Panc1 (cell line): Measurements from ENCODE around the gene L3MBTL3. TPM values are rescaled to one million over a fixed set of nuclear protein-coding genes. Genes with fewer than 3 reads are reported as not detected.

Experiments used
- ATAC-seq: fragments of 200-7000 bp; cut with Tn5 transposase; 2 replicates; pipeline ENCODE4 v1.9.1; 2020; ENCODE audit warnings: mild to moderate bottlenecking, moderate library complexity
- BruUV-seq: library from RNA; stranded (reverse); fragments of 400-500 nt; replicated peaks from 2 replicates; lab custom pipeline; 2021; lab: Mats Ljungman, UMichigan
- CTCF ChIA-PET: fragments of 300-600 bp; sonication (Branson Sonifier 250); formaldehyde crosslinking; loops from one replicate; lab custom pipeline; 2022; ENCODE audit warnings: antibody characterized with exemption; lab: Charles Lee
- POLR2A ChIA-PET: fragments of 300-600 bp; sonication (Branson Sonifier 250); formaldehyde crosslinking; loops from one replicate; lab custom pipeline; 2022; ENCODE audit warnings: antibody characterized with exemption; lab: Charles Lee
- DNase-seq: peaks from one replicate; pipeline ENCODE4 v3.0.0-alpha.2; 2010; ENCODE audit warnings: low read depth, low spot score
- H3K27ac ChIP-seq: 2 replicates; pipeline ENCODE4 v1.5.1; 2011; ENCODE audit warnings: mild to moderate bottlenecking, low read length, inconsistent platforms
- H3K27me3 ChIP-seq: fragments of 200-500 bp; sonication (Bioruptor generic); 2 replicates; pipeline ENCODE4 v1.6.0; 2014; ENCODE audit warnings: low read length, inconsistent platforms; ENCODE audit not compliant: control insufficient read depth, insufficient read depth
- H3K36me3 ChIP-seq: fragments of 200-500 bp; sonication (Bioruptor generic); 2 replicates; pipeline ENCODE4 v1.5.1; 2014; ENCODE audit warnings: inconsistent platforms, mild to moderate bottlenecking, low read length, moderate library complexity; ENCODE audit not compliant: control insufficient read depth, insufficient read depth
- H3K4me1 ChIP-seq: 2 replicates; pipeline ENCODE4 v1.5.1; 2011; ENCODE audit warnings: inconsistent platforms, mild to moderate bottlenecking, low read length, moderate library complexity; ENCODE audit not compliant: control insufficient read depth, insufficient read depth
- H3K4me3 ChIP-seq, 2 experiments: 2 replicates each; pipeline ENCODE4 v1.5.1; 2011 to 2012; ENCODE audit warnings: low read depth in 2 of 2, low read length in 2 of 2, mild to moderate bottlenecking in 2 of 2, inconsistent platforms in 1 of 2, moderate library complexity in 1 of 2
- H3K9me3 ChIP-seq: fragments of 200-500 bp; sonication (Bioruptor generic); 2 replicates; pipeline ENCODE4 v1.5.1; 2014; ENCODE audit warnings: low read depth, mild to moderate bottlenecking, inconsistent platforms, low read length, moderate library complexity; ENCODE audit not compliant: control insufficient read depth, insufficient read depth
- CTCF ChIP-seq: fragments of 450-650 bp; IDR thresholded peaks from 2 replicates; pipeline ENCODE4 v1.5.1; 2017; ENCODE audit warnings: mild to moderate bottlenecking
- POLR2AphosphoS5 ChIP-seq: IDR thresholded peaks from 2 replicates; pipeline ENCODE4 v1.6.1; 2012; ENCODE audit warnings: mild to moderate bottlenecking, low read depth, low read length, moderate library complexity
- REST ChIP-seq, 2 experiments: IDR thresholded peaks; 2 replicates each; pipeline ENCODE4 v1.6.1; 2011 to 2012; ENCODE audit warnings: low read depth in 2 of 2, control low read depth in 1 of 2, low read length in 1 of 2, mild to moderate bottlenecking in 1 of 2, moderate library complexity in 1 of 2; ENCODE audit not compliant: insufficient read depth in 1 of 2
- SIN3A ChIP-seq: IDR thresholded peaks from 2 replicates; pipeline ENCODE4 v1.6.1; 2012; ENCODE audit warnings: low read depth, mild to moderate bottlenecking, low read length, moderate library complexity, borderline replicate concordance; ENCODE audit not compliant: insufficient read depth
- TCF7L2 ChIP-seq: IDR thresholded peaks from 2 replicates; pipeline ENCODE4 v1.6.1; 2011; ENCODE audit warnings: mild to moderate bottlenecking, low read depth, low read length, inconsistent platforms
- in situ Hi-C: cut with HindIII; loops from 2 replicates; pipeline ENCODE4 v1.10.0; 2016; ENCODE audit warnings: low sequenced_read_pairs, low pct_unique_long_range_greater_than_20kb
- intact Hi-C: fragments of 100-400 bp; cut with micrococcal nuclease; formaldehyde crosslinking; loops from one replicate; pipeline ENCODE4 v1.10.0; 2022; ENCODE audit not compliant: unreplicated experiment
- total RNA-seq: library from RNA; stranded (reverse); gene quantifications from one replicate; pipeline ENCODE4 v1.2.1, GENCODE V29; 2021; ENCODE audit not compliant: unreplicated experiment

L3MBTL3 gene
- total RNA-seq, 1 experiment from 2014 or later: 4.2 TPM

- H3K27ac ChIP-seq: no peak overlapping the region
- no TSS peak for BruUV-seq
- no peak overlapping the region for H3K4me3 ChIP-seq
Measured at GRCh38 chr6:130034378-130035146, 16.2 kb downstream of the L3MBTL3 start.

GRCh38 chr6:130035211-130035610, 16.8 kb downstream of the L3MBTL3 start:
- Histone ChIP-seq H3K9me3 (no peaks in the 10 kb centered on the region), H3K36me3 (no peaks in the 10 kb centered on the region), H3K4me1 (no peaks in the 10 kb centered on the region), H3K4me3 (no peak overlapping the region), H3K27ac (no peak overlapping the region), H3K27me3 (no peaks in the 10 kb centered on the region)
- TF ChIP-seq POLR2AphosphoS5 (no peak), REST (IDR thresholded peaks at IDR 0.05; ENCODE audit: insufficient read depth in 1 of 2, low read depth in 2 of 2, low read length in 1 of 2) (no peak), CTCF (no peak), SIN3A (no peak), TCF7L2 (no peak)
- POLR2A ChIA-PET: no interaction called here
- no peak for ATAC-seq
- DNase-seq: no peak
- in situ Hi-C loops: no loop called here
- CTCF ChIA-PET: no interaction called here
- BruUV-seq: no TSS peak
- intact Hi-C loops: loop anchor here (5.0 kb wide), 1 partner anchor 722 kb away; no protein-coding TSS in a partner anchor

More at GRCh38 chr6:130034378-130035146, 16.2 kb downstream of the L3MBTL3 start:
- intact Hi-C loops (loop anchor here (5.0 kb wide), 1 partner anchor 723 kb away; no protein-coding TSS in a partner anchor), in situ Hi-C loops (no loop called here)
- no peaks in the 10 kb centered on the region for H3K9me3 ChIP-seq
- no peaks in the 10 kb centered on the region for H3K27me3 ChIP-seq
- DNase-seq: no peak
- no peaks in the 10 kb centered on the region for H3K36me3 ChIP-seq
- no peak for ATAC-seq
- CTCF ChIA-PET: no interaction called here
- no peak for TF ChIP-seq SIN3A
- no peak for TF ChIP-seq CTCF
- no peak for TF ChIP-seq TCF7L2
- TF ChIP-seq POLR2AphosphoS5: no peak
- TF ChIP-seq REST (IDR thresholded peaks at IDR 0.05; ENCODE audit: insufficient read depth in 1 of 2, low read depth in 2 of 2, low read length in 1 of 2): no peak
- POLR2A ChIA-PET: no interaction called here
- no peaks in the 10 kb centered on the region for H3K4me1 ChIP-seq
